HG03045 (cell line): ENCODE results near the gene CSNK1A1.
"Not testable (repeated sequence)": the region's sequence is repeated elsewhere in the genome, so short reads cannot be mapped to it uniquely, and the experiment has no call there.

Experiments used
- ATAC-seq: cut with Tn5 transposase; IDR thresholded peaks from one replicate; pipeline ENCODE4 v1.9.1; 2021; ENCODE audit warnings: mild to moderate bottlenecking, moderate library complexity; ENCODE audit not compliant: unreplicated experiment

The CSNK1A1 gene

DNA sequence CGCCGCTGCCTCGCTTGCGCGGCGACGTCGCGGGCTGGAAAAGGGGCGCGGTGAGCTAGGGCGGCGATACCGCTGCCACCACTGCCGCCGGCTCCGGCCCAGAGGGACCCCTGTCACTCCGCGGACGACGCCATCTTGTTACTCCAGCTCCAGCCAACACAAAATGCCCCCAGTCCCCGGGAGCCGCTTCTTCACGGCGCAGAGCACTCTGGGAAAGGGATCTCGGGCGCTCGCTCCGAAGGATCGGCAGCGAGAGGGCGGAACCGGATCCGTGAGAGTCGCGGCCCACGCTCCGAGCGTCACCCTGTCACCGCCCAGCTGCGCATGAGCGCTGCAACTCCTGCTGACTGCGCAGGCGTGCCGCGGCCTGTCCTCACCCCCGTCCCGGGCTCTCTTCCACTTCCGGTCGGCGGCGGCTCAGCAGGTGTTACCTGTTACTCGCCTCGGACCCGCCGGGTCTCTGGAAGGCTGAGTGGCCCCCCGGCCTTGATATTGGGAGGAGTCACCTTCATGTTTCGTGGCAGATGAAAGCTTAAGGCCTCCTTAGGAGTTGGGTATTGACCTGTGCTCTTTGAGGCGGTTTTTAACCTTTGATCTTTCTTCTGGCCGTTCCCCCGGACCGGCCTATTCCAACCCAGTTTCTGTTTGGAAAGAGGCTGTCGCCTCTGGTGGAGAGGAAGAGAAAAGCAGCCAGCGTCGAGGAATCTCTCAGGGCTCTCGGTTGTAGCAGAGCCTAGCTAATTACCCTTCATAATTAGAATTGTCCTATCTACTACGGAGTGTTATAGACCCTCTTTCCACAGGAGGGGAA is at the start of gene CSNK1A1:
Gene CSNK1A1, minus strand, starts transcription at position 213 of the 811 bp plus-strand sequence. CDS start 475 bp downstream, outside the sequence.
- ATAC-seq: peak; percentile 92

DNA sequence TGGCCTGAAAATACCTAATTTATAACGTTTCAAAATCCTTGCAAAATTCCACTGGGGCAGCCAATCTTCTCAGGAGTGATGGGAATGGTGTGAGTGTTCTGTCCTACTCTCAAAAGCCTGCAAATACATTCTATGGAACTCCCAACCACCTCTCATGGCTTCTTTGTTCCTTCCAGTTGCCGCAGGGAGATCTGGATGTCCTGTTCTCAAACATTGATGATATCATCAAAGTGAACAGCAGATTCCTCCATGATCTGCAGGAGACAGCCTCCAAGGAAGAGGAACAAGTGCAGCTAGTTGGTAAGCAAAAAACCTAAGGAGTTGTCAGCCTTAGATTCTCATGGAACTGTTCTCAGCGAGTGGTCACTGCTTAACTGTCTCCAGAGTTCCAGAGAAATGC is 49.7 kb upstream of the CSNK1A1 start:
- no peak for ATAC-seq

- no peak for ATAC-seq
Measured at GRCh38 chr5:149599375-149599774, 48.1 kb upstream of the CSNK1A1 start.

GRCh38 chr5:149598966-149599365 is 47.7 kb upstream of the CSNK1A1 start:
- no peak for ATAC-seq

- ATAC-seq: not testable (repeated sequence)
Measured at GRCh38 chr5:149598234-149598633, 47.0 kb upstream of the CSNK1A1 start.

DNA sequence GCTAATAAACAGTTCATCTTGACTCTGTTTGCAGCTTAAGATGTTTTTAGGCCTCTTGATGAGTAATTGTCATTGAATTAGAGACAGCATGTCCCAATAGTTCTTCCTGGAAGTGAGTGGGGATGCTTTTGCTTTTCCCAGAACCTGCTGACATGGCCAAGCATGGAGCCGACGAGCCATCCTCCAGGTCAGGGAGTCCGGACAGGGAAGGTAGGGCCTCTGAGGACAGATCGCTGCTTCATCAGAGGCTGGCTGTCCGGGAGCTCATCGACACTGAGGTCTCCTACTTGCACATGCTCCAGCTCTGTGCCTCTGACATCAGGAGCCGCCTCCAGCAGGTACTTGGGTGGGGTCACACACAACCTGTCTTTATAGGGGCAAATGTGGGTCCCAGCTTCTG is 46.4 kb upstream of the CSNK1A1 start:
- ATAC-seq: no peak

GRCh38 chr5:149596712-149597111 is 45.5 kb upstream of the CSNK1A1 start:
- ATAC-seq: no peak

- ATAC-seq: not testable (repeated sequence)
Measured at GRCh38 chr5:149595105-149595504, 43.9 kb upstream of the CSNK1A1 start.

DNA sequence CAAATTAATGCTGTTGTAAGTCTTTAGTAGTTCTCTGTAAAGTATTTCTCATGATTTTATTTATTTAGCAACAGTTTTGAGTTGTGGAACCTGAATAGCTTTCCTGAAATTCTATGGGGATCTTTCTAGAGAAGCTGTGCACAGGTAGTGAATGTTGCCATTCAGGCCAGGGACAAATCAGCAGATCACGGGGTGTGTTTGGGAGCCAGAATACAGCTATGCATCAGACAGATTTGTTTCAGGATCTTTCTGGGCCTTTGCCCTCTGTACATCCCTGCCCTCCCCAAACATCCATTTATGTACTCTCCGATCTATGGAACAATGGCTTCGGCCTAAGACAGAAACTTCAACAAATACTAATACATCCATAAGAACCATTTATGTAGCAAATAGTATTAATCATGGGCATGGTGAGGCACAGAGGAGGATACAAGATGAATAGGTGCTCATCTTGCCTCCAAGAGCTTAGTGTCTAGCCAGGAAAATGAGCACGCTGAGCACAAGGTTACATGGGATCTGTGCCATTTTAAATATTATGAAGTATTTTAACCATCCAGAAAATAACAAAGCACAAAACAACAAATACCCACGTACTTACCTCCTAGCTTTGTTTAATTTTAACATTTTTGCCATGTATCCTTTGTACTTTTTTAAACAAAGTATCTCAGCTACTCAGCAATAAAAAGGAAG is 43.1 kb upstream of the CSNK1A1 start:
- ATAC-seq: no peak

- no peak for ATAC-seq
Measured at GRCh38 chr5:149593370-149593769, 42.1 kb upstream of the CSNK1A1 start.

GRCh38 chr5:149588936-149589335 is 37.7 kb upstream of the CSNK1A1 start:
- no peak for ATAC-seq

DNA sequence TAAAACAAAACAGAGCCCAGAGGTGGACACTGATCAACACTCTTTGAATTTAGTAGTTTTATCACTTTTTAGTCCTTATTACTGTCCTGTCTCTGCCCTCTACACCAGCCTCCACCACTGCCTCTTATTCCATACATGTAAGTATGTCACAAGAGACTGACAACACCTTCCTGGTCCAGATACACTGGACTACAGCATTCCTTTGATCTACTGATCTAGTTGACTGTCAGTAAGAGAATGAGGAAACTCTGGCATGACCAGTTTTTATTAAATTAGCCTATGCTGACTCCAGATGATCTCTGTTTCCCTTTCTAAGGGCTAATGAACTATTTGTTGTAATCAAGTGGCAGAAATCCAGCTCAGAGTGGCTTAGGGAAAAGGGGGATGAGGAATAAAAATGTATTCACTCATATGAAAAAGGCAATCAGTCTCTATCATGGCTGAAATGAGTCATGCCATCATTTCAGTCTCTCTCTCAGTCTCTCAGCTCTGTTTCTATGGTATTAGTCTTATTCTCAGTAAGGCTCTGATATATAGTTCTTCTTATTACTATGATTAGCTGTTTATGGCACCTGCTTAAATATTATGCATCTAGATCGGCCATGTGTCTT is 35.6 kb upstream of the CSNK1A1 start:
- ATAC-seq: no peak

GRCh38 chr5:149585910-149586309 is 34.7 kb upstream of the CSNK1A1 start:
- no peak for ATAC-seq

- no peak for ATAC-seq
Measured at GRCh38 chr5:149584121-149584520, 32.9 kb upstream of the CSNK1A1 start.

GRCh38 chr5:149583394-149583793 is 32.2 kb upstream of the CSNK1A1 start:
- no peak for ATAC-seq

DNA sequence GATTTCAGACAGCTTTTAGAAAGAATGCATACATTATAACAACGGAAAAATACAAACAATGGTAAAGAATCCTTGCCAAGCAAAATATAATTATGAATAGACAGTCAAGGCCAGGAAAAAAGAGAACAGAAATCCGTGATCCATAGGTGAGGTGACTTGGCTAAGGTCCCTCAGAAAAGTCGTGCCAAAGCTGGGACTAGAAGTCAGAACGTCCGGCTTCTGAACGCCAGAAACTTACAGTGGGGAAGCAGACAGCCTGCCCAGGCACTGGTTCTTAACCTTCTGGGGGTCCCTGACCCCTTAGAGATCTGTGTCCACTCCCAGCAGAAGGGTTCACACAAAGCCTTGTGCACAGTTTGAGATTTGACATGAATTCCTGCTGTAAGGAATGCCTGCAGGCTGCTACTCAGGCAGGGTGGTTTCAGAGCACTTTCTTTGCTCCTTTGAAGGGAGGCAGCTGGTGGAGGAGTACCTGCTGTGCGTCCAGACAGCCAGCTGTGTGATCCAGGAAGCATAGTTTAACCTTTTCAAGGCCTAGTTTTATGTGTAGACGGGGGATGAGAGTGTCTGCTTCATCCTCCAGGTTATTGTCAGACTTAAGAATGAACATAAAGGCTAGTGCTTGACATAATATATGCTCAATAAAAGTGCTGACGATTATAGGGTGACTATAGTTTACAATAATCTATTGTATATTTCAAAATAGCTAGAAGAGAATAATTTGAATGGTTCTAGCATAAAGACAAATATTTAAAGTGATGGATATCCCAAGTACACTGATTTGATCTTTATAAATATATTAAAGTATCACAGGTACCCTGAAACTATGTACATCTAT is 30.9 kb upstream of the CSNK1A1 start:
- ATAC-seq: no peak

- no peak for ATAC-seq
Measured at GRCh38 chr5:149581192-149581861, 30.1 kb upstream of the CSNK1A1 start, which contains the start of gene ARHGEF37. Gene ARHGEF37 (plus strand): TSS chr5:149581498. CDS start chr5:149597770, 16,272 bp downstream.

DNA sequence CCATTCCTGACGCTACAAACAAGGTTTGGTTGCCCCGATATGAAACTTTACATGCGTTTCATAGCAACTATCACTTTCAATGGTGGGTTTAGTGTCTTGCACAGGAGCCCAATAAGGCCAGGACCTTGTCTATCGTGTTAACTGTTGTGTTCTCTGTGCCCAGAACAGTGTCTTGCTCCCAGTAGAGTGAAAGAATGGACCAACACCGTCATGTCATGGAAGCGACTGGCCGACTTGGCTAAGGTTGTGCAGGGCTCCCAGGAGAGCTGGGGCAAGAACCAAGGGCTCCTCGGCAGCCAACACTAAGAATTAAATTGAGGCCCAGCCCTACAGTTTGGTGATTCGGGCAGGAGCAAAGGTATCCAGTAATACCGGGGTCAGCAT is 29.6 kb upstream of the CSNK1A1 start:
- ATAC-seq: no peak

- no peak for ATAC-seq
Measured at GRCh38 chr5:149578896-149579295, 27.7 kb upstream of the CSNK1A1 start.

- no peak for ATAC-seq
Measured at GRCh38 chr5:149576021-149576420, 24.8 kb upstream of the CSNK1A1 start.
